ENCODE measurements around the gene TMEM89.

TMEM89 gene

GRCh38 chr3:48621461-48621869 lies at the start of gene TMEM89:
TMEM89 (minus strand) TSS chr3:48621769; CDS start chr3:48621756, 13 bp downstream.
- DNase-seq, result no peak

DNA sequence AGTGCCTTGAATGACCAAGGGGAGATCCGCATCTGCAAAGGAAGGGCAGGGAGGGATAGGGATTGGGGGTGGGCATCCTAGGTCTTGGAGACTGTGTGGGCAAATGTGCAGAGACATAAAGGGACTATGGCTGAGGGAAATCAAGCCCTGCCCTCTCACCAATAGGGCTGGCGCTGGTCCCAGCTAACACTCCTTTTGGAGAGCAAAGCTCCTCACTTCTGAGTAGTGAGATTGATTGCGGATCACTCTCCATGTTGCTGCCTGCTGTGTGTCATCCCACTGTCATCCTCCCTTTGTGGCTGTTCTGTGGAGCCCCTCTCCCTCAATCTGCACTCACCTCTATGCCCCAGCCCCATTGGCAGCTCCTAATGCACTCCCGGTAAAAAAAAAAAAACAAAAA lies 43.4 kb upstream of the TMEM89 start:
- DNase-seq, result no peak

DNA sequence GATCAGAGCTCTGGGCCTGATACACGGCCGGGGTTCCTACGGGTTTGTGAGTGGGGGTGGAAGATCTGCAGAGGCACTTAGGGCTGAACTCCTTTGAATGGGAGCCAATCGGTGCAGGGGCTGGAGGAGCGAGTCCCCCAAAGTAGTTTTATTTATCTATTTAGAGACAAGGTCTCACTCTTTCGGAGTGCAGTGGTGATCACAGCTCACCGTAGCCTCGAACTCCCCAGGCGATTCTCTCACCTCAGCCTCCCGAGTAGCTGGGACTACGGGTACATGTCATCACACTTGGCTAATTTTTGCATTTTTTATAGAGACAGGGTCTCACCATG lies 42.7 kb upstream of the TMEM89 start:
- no peak for DNase-seq

DNA sequence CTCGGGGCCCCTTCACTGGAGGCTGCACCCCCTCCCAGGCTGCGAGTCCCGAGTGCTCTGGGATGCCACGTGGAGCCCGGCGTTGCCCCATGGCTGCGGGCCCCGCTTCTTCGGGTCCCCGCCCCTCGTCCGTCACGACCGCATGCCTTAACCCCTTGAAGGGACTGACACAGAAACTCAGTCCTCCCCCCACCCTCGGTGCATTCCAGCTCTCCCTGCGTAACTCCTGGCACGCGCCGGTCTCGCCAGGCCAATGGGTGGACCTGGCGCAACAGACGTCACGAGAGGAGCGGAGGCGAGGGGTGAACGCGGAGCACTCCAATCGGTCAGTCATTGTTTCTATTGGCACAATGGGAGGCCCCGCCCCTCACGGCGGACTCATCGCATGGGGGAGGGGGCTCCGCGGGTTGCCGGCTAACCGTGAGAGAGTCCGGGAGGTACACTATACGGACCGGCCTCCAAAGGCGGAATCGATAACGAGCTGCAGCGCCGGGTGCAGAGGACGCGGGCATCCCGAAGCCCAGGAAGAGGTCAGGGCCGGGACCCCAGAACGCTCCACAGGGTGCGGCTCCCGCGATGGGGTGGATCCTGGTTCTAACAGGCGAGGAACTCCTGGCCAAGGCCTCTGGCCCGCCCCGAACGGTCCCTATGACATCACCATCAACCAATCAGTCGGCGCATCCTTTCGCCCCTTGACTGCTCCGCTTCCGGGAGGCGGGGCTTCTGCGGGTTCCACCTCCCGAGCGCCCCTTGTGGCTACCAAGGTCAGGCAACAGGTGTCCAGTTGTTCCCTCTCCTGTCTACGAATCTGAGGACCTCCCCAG lies 42.1 kb upstream of the TMEM89 start:
- DNase-seq, result peak; percentile 89

DNA sequence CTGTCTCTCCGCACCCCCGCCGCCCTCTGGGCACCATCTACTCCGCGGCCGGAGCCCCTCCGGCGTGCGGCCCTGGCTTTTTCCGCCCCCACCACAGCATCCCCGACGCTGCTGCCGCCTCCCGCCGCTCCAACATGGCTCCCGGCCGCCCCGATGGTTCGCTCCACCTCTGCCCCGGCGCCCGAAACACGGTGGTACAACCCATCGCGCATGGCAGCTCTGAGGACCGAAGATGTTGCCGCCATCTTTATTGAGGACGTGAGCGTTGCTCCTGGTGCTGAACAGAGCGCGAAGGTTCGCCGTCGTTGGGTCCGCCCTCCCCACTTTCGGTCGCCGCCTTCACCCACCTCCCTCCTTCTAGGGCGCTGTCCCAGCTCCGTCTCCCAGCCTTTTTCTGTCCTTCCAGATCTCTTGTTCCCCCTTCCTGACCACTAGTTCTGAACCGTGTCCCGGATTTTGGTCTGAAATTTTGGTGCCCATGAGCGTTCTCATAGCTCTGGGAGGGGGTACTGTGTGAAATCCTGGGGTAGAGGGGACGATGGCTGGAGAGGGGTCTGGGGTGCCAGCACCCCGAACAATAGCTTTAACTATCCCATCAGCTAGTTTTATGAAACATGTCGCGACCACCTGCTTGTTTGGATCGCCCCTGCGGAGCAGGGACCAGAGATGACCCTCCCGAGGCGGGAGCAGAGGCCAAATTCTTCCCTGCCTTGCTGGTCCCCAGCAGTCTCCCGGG lies 41.4 kb upstream of the TMEM89 start, which contains the start of gene CELSR3:
CELSR3 (minus strand) TSS at position 134 of the 736 bp plus-strand sequence. CDS start 252 bp downstream, outside the sequence.
- DNase-seq, result peak; percentile 78

DNA sequence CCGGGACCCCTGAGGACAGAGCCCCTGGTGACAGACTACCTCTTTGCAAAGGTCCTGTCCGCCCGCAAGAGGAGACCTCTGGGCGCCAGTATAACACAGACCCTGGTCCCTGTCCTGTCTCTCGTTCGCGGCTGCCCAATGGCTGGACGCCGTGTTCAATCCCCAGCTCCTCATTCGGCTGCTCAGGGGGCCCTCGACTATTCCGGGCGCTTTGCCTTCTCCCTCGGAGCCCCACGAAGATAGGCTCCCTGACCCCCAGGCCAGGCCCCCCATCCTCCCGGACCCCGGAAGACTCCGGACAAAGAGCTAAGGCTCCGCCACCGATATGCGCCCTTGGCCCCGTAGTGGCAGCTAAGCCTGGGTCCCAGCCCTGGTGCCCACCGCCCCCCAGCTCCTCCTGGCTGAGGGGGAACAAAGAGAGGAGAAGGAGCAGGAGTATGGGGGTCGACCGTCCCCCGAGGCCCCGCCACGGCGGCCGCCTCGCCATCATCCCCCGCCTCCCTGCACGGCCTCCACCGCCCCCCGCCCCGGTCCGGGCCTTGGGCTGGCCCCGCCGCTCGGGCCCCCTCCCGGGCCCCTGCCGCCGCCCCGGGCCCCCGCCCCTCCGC lies 40.7 kb upstream of the TMEM89 start:
- DNase-seq, result no peak

GRCh38 chr3:48661501-48662144 lies 40.1 kb upstream of the TMEM89 start:
- DNase-seq, result no peak

- DNase-seq, result no peak
These were observed 39.3 kb upstream of the TMEM89 start for GRCh38 chr3:48660800-48661400.

DNA sequence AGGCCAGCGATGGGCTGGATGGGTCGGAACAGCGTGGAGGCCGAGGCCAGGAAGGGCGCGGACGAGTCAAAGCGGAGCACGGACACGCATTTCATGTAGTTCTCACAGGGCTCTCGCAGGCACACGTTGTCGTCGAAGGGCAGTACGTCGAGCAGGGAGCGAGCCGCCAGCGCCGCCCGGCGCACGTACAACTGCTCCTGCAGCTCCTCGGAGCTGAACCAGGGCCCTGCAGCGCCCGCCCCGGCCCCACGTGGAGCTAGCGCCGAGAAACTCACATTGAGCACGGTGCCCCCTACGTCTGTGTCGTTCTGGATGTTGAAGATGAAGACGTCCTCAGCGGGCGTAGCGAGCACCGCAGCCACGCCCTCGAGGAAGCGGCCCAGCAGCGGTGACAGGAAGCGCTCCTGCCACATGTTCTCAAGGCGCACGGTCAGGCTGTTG lies 35.3 kb upstream of the TMEM89 start:
- no peak for DNase-seq

- no peak for DNase-seq
These were observed 34.7 kb upstream of the TMEM89 start for GRCh38 chr3:48656061-48656840.

- DNase-seq, result no peak
These were observed 34.0 kb upstream of the TMEM89 start for GRCh38 chr3:48655606-48656005.

- no peak for DNase-seq
These were observed 33.5 kb upstream of the TMEM89 start for GRCh38 chr3:48655063-48655462.

- DNase-seq, result no peak
These were observed 31.6 kb upstream of the TMEM89 start for GRCh38 chr3:48652923-48653715.

- DNase-seq, result no peak
These were observed 30.2 kb upstream of the TMEM89 start for GRCh38 chr3:48651771-48652170.

- no peak for DNase-seq
These were observed 29.2 kb upstream of the TMEM89 start for GRCh38 chr3:48650723-48651122.

GRCh38 chr3:48648188-48648850 lies 26.8 kb upstream of the TMEM89 start:
- DNase-seq, result no peak

GRCh38 chr3:48647714-48648113 lies 26.1 kb upstream of the TMEM89 start:
- DNase-seq, result no peak

DNA sequence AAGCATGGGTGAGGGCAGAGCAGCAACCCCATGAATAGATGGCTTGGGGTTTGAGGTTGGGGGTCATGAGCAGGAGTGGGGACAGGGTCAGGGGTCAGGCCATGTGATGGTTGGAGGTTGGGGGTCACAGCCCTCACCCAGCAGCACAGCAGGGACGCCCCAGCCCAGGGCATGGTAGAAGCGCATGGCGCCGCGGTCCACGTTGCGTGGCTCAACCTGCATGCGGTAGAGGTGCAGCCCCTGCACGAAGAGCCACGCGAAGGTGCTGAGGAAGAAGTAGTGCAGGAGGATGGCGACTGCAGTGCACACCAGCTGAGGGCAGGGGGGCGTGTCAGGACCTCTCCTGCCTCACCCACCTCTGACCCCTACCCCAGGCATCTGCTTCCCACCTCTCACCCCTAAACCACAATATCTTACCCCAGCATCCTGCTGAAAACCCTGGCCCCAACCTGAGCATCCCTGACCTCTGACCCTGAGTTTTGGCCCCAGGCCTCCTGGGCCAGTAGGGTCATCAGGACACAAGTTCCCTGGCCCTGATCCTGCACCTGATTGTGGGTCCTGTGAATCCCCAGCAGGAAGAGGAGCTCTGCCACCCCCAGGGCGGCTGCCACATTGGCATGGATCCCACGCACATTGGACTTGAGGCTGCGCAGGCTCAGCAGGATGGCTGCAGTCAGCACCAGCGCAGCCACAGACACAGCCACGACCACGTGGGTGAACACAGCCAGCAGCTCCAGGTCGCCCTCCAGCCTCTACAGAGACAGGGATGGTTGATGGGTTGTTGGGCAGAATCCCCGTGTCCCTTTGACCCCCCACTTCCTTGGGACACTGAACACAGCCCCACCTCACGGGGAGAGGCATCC lies 23.6 kb upstream of the TMEM89 start:
- DNase-seq, result no peak

GRCh38 chr3:48642605-48643004 lies 21.0 kb upstream of the TMEM89 start:
- no peak for DNase-seq

DNA sequence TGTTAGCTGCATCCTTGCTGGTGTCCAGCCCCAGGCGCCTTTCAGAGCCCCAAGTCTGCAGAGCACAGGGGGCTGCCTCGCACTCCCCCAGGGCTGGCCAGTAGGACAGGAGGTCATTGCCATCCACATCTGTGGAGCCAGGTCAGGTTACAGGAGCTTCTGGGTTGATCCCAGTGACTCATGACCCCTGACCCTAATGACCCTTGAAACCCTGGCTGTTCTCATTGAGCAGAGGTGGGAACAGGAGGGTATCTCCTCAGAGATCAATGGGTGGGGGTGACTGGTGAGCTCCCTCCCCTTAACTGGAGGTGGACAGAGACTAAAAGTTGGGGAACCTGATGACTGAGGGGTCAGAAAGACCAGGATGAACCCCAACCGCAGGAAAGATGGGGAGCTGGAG lies 19.8 kb upstream of the TMEM89 start:
- DNase-seq, result no peak
